WERI-Rb-1 (cell line): Measurements from ENCODE around the gene KCTD4.

Experiments
- DNase-seq: peaks from one replicate; pipeline ENCODE4 v3.0.0-alpha.2; 2020
- H3K27ac ChIP-seq: fragments of 250-450 bp; sonication (Bioruptor Pico); 2 replicates; pipeline ENCODE4 v1.5.1; 2020; ENCODE audit warnings: mild to moderate bottlenecking, moderate library complexity
- H3K27me3 ChIP-seq: fragments of 250-450 bp; sonication (Bioruptor Pico); 2 replicates; pipeline ENCODE4 v1.5.1; 2021; ENCODE audit warnings: mild to moderate bottlenecking, low read depth, moderate library complexity; ENCODE audit not compliant: insufficient read depth, severe bottlenecking
- H3K36me3 ChIP-seq: fragments of 250-450 bp; sonication (Bioruptor Pico); 2 replicates; pipeline ENCODE4 v1.5.1; 2020; ENCODE audit warnings: mild to moderate bottlenecking, moderate library complexity
- H3K4me3 ChIP-seq: 2 replicates; pipeline ENCODE4 v1.5.1; 2011; ENCODE audit warnings: low read depth, mild to moderate bottlenecking, control low read depth, low read length
- H3K9me3 ChIP-seq: fragments of 250-450 bp; sonication (Bioruptor Pico); 2 replicates; pipeline ENCODE4 v1.5.1; 2021; ENCODE audit warnings: mild to moderate bottlenecking, moderate library complexity; ENCODE audit not compliant: severe bottlenecking
- CTCF ChIP-seq: IDR thresholded peaks from 2 replicates; pipeline ENCODE4 v1.5.1; 2011; ENCODE audit warnings: low read depth, mild to moderate bottlenecking, control low read depth, inconsistent platforms, low read length

Gene KCTD4

DNA sequence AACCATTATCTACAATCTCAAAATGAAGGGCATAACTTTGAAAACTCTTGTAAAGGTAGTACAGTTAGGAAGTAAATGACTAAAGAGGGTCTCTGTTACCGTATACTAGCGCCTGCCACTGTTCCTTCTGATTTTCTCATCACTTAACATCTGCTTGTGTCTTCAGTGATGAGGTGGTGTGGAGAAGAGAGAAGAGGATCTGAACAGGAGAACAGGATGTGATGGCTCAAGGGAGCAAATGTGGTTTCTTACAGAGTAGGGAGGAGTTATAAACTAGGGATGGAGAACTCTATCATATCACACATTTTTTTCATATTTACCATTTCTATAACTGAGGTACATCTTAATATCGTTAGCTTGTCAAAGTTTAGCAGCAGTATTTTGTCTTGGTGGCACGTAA, 1.1 kb downstream of the KCTD4 start:
- TF ChIP-seq CTCF: no peak

GRCh38 chr13:45198924-45199323, 1.9 kb downstream of the KCTD4 start:
- DNase-seq: no peak
- Histone ChIP-seq H3K36me3 (no peaks in the 10 kb centered on the region), H3K9me3 (no peaks in the 10 kb centered on the region), H3K27me3 (no peaks in the 10 kb centered on the region), H3K27ac (no peak overlapping the region), H3K4me3 (no peak overlapping the region)
- no peak for TF ChIP-seq CTCF

More for the DNA sequence above, 1.1 kb downstream of the KCTD4 start:
- Histone ChIP-seq H3K27me3 (no peaks in the 10 kb centered on the region), H3K36me3 (no peaks in the 10 kb centered on the region), H3K9me3 (no peaks in the 10 kb centered on the region), H3K4me3 (no peak overlapping the region), H3K27ac (no peak overlapping the region)
- no peak for DNase-seq

DNA sequence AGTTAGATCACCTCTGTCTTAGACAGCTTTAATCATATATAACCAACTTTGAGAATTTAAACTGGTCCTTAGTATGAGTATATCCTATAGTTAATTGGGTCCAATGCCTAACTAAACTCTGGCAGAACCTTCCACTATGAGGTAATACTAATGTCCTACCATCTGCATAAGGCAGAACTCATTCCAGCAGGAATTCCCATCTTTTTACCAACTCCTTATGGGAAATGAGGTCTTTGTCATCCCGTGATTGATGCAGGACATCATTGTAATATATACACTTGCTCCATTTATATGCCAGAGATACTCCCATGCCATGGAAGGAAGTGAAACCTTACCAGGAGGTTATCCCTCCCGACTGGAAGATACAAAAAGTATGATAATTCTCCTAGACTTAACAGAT, 2.8 kb downstream of the KCTD4 start:
- Histone ChIP-seq H3K27me3 (no peaks in the 10 kb centered on the region), H3K27ac (no peak overlapping the region)
- no peak for TF ChIP-seq CTCF

DNA sequence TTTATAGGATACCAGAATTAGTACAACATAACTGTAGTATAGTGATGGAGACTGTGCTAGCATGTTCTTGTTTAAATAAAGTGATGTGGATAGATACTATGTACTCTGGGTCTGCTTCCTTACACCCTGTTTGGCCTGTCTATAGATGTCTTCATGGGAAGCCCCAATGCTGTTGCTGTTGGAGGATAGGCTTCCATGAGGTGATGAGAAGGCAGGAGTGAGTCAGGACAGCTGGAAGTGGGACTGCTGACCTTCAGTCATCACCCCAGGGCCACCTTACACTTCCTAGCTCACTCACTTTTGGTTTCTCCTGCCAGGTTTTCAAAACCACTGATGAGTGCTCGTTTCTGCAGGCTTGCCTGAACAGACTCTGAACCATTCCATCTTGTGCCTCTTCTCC, 4.2 kb downstream of the KCTD4 start:
- Histone ChIP-seq H3K4me3 (no peak overlapping the region), H3K27ac (no peak overlapping the region), H3K9me3 (no peaks in the 10 kb centered on the region), H3K36me3 (no peaks in the 10 kb centered on the region), H3K27me3 (no peaks in the 10 kb centered on the region)
- no peak for TF ChIP-seq CTCF
- no peak for DNase-seq

More for the DNA sequence above, 2.8 kb downstream of the KCTD4 start:
- no peaks in the 10 kb centered on the region for H3K9me3 ChIP-seq
- DNase-seq: no peak
- no peaks in the 10 kb centered on the region for H3K36me3 ChIP-seq
- H3K4me3 ChIP-seq: no peak overlapping the region

- Histone ChIP-seq H3K27ac (no peak overlapping the region), H3K27me3 (no peaks in the 10 kb centered on the region), H3K36me3 (no peaks in the 10 kb centered on the region), H3K4me3 (no peak overlapping the region), H3K9me3 (no peaks in the 10 kb centered on the region)
- DNase-seq: no peak
- TF ChIP-seq CTCF: no peak
Observed at GRCh38 chr13:45196096-45196495, 4.7 kb downstream of the KCTD4 start.

- Histone ChIP-seq H3K36me3 (no peaks in the 10 kb centered on the region), H3K9me3 (no peaks in the 10 kb centered on the region), H3K4me3 (no peak overlapping the region), H3K27me3 (no peaks in the 10 kb centered on the region), H3K27ac (no peak overlapping the region)
- TF ChIP-seq CTCF: no peak
- no peak for DNase-seq
Observed at GRCh38 chr13:45195421-45195820, 5.4 kb downstream of the KCTD4 start.
